ENCODE results near the gene SVOPL. TPM values are rescaled to one million over a fixed set of nuclear protein-coding genes. Genes with fewer than 3 reads are reported as not detected.

The SVOPL gene
- total RNA-seq, 1 experiment from 2014 or later, result 1.1 TPM

DNA sequence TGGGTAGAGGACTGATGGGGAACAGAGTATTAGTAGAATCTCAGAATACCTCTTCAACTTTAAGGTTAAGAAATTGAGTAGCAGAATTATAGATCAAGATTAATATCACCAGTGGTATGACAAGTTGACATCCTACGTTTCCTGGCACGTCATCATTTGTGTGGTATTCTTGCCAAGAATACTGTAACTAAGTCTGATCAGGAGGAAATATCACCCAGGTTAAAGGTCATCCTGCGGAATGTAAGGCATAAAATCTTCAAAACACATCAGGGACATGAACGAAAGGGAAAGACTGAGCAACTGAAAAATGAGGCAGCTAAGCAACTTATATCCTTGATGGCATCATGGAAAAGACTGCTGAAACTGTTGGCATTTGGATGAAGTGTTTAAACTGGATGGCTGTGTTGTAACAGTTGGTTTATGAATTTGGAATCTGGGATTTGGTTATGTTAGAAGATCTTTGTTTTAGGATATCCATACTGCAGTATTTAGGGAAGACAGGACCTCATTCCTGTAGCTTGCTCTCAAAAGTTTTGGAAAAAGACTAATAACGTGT lies 155.0 kb downstream of the SVOPL start:
- H3K14ac ChIP-seq (ENCODE audit: insufficient read depth, low read length), result no peak overlapping the region
- no CpG with 5 or more reads among the region's 5 CpGs for WGBS (ENCODE audit: extremely low coverage, insufficient read length, low lambda C conversion rate)
- H3K27me3 ChIP-seq (ENCODE audit: insufficient read depth, low read length), result no peaks in the 10 kb centered on the region
- no peak overlapping the region for H2BK12ac ChIP-seq (ENCODE audit: insufficient read length, low read depth, low read length)
- H4K20me1 ChIP-seq (ENCODE audit: control insufficient read depth, insufficient read depth, insufficient read length), result no peaks in the 10 kb centered on the region
- no peak for DNase-seq
- no peak overlapping the region for H4K8ac ChIP-seq (replicated peaks; ENCODE audit: insufficient read length, low read depth, low read length)
- no peaks in the 10 kb centered on the region for H3K4me1 ChIP-seq (ENCODE audit: insufficient read depth, low read length)
- no peak overlapping the region for H3K4me2 ChIP-seq (ENCODE audit: insufficient read depth, insufficient read length, low read length)
- H3K23me2 ChIP-seq (ENCODE audit: insufficient read length, low read depth, low read length, poor library complexity, severe bottlenecking), result no peaks in the 10 kb centered on the region
- H3K9ac ChIP-seq (ENCODE audit: extremely low read depth, insufficient read length, low read length), result no peak overlapping the region
- H3K4me1 Mint-ChIP-seq, result peaks cover 2 to 4% of the 10 kb centered on the region in 2 experiments; a peak in 2 of 4 replicates
- peaks cover 2% of the 10 kb centered on the region; the same call in 1 of the 2 replicates for H3K79me2 ChIP-seq (ENCODE audit: insufficient read depth, low read length)
- H2BK15ac ChIP-seq (ENCODE audit: low read depth, low read length), result no peak overlapping the region
- TF ChIP-seq, protein P1, sequence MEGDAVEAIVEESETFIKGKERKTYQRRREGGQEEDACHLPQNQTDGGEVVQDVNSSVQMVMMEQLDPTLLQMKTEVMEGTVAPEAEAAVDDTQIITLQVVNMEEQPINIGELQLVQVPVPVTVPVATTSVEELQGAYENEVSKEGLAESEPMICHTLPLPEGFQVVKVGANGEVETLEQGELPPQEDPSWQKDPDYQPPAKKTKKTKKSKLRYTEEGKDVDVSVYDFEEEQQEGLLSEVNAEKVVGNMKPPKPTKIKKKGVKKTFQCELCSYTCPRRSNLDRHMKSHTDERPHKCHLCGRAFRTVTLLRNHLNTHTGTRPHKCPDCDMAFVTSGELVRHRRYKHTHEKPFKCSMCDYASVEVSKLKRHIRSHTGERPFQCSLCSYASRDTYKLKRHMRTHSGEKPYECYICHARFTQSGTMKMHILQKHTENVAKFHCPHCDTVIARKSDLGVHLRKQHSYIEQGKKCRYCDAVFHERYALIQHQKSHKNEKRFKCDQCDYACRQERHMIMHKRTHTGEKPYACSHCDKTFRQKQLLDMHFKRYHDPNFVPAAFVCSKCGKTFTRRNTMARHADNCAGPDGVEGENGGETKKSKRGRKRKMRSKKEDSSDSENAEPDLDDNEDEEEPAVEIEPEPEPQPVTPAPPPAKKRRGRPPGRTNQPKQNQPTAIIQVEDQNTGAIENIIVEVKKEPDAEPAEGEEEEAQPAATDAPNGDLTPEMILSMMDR (conservative IDR thresholded peaks at IDR 0.05), result no peak
- H3K9me3 Mint-ChIP-seq, result peaks cover 0 to 1% of the 10 kb centered on the region in 2 experiments; a peak in 2 of 5 replicates
- no peak overlapping the region for H3T11ph ChIP-seq (ENCODE audit: low read length)
- no peak overlapping the region for H3K27ac ChIP-seq (ENCODE audit: insufficient read length, low read depth, low read length)
- no peak overlapping the region for H3K56ac ChIP-seq (ENCODE audit: insufficient read length, low read depth, low read length)
- H2AK5ac ChIP-seq (ENCODE audit: insufficient read length, low read length), result no peak overlapping the region
- peak overlapping the region in 1 of 3 experiments; percentile 50; a peak in 4 of 7 replicates for H3K27ac Mint-ChIP-seq
- H3K23ac ChIP-seq (ENCODE audit: insufficient read length, low read depth, low read length), result no peak overlapping the region
- H2BK5ac ChIP-seq (ENCODE audit: insufficient read length, low read length), result no peak overlapping the region
- H4K91ac ChIP-seq (ENCODE audit: insufficient read length, low read depth, low read length), result no peak overlapping the region
- H2AFZ ChIP-seq (ENCODE audit: low read length), result no peak overlapping the region
- H2BK20ac ChIP-seq (ENCODE audit: low read depth, low read length, poor library complexity, severe bottlenecking), result no peak overlapping the region
- no peak overlapping the region for H3K4me3 Mint-ChIP-seq
- no peak overlapping the region for H3K4ac ChIP-seq (ENCODE audit: low read depth, low read length)
- peaks cover 10% of the 10 kb centered on the region for H3K79me1 ChIP-seq (ENCODE audit: insufficient read depth, low read depth, low read length, poor library complexity, severe bottlenecking)
- H3K27me3 Mint-ChIP-seq (ENCODE audit: low read depth), result no peaks in the 10 kb centered on the region; the same call in 1 of the 2 replicates
- no peak overlapping the region for H3K18ac ChIP-seq (ENCODE audit: insufficient read length, low read depth, low read length)
- H2BK120ac ChIP-seq (ENCODE audit: low read depth, low read length, poor library complexity, severe bottlenecking), result no peak overlapping the region
- no peaks in the 10 kb centered on the region for H3K9me3 ChIP-seq (ENCODE audit: control insufficient read depth, low read depth, low read length)
- no peak overlapping the region for H4K5ac ChIP-seq (ENCODE audit: insufficient read length, low read depth, low read length)
- H3K36me3 Mint-ChIP-seq (ENCODE audit: insufficient read depth in 1 of 3, low read depth in 3 of 3), result peaks cover 72 to 90% (median 86%) of the 10 kb centered on the region in 3 experiments
